ENCODE data around the gene SAG. TPM values are rescaled to one million over a fixed set of nuclear protein-coding genes. Genes with fewer than 3 reads are reported as not detected.

SAG gene
- total and polyA plus RNA-seq, 2 experiments from 2014 or later = not detected

GRCh38 chr2:233358947-233359346, 51.3 kb downstream of the SAG start (continued):
- TF ChIP-seq POLR2AphosphoS5 (IDR thresholded peaks at IDR 0.05; ENCODE audit: low read depth) = no peak
- no peak for TF ChIP-seq STAT1 (IDR thresholded peaks at IDR 0.05; ENCODE audit: unreplicated experiment)
- no peak for TF ChIP-seq NANOG (IDR thresholded peaks at IDR 0.05; ENCODE audit: borderline replicate concordance)
- no peak for TF ChIP-seq CREB1 (CRISPR knock-in tag; IDR thresholded peaks at IDR 0.05; ENCODE audit: low read depth)

- Mint-ChIP-seq H3K4me3 (no peak overlapping the region), H3K27ac (no peak overlapping the region), H3K27me3 (ENCODE audit: insufficient read depth, low read depth, poor library complexity) (peaks cover 11% of the 10 kb centered on the region), H3K4me1 (peaks cover 19% of the 10 kb centered on the region), H3K36me3 (ENCODE audit: low read depth) (no peaks in the 10 kb centered on the region), H3K9me3 (no peaks in the 10 kb centered on the region)
- H3K4me2 ChIP-seq = no peak overlapping the region
- peaks cover 16% of the 10 kb centered on the region for H3K27me3 ChIP-seq (ENCODE audit: insufficient read depth)
- H3K4me3 ChIP-seq = no peak overlapping the region
- H2AFZ ChIP-seq = no peak overlapping the region
- no peaks in the 10 kb centered on the region for H3K9me2 ChIP-seq (ENCODE audit: insufficient read depth)
- H3K36me3 ChIP-seq (ENCODE audit: insufficient read depth) = 0 out of 2 replicates have a peak, but pooled peaks cover 3% of the 10 kb centered on the region
- 0 out of 2 replicates have a peak, but pooled peaks cover 5% of the 10 kb centered on the region for H3K4me1 ChIP-seq (ENCODE audit: insufficient read depth)
- TF ChIP-seq CTCF (conservative IDR thresholded peaks at IDR 0.05; ENCODE audit: low read depth in 2 of 2) (no peak), ETS1 (IDR thresholded peaks at IDR 0.05) (no peak), ZNF462 (CRISPR knock-in tag; IDR thresholded peaks at IDR 0.05) (no peak), JUNB (IDR thresholded peaks at IDR 0.05; ENCODE audit: unreplicated experiment) (no peak), CREB1 (CRISPR knock-in tag; IDR thresholded peaks at IDR 0.05; ENCODE audit: low read depth) (no peak), EZH2 (IDR thresholded peaks at IDR 0.05; ENCODE audit: low read depth, unreplicated experiment) (no peak)
- no peak overlapping the region for H3K27ac ChIP-seq (ENCODE audit: low read depth)
- DNase-seq (ENCODE audit: low spot score) = no peak
- no peaks in the 10 kb centered on the region for H3F3A ChIP-seq (replicated peaks; ENCODE audit: low read depth)
- no peak for ATAC-seq
- peaks cover 68% of the 10 kb centered on the region for H3K79me2 ChIP-seq (replicated peaks; ENCODE audit: insufficient read depth)
- peaks cover 20% of the 10 kb centered on the region for H4K20me1 ChIP-seq (replicated peaks; ENCODE audit: insufficient read depth)
Observed at GRCh38 chr2:233359823-233360222, 52.2 kb downstream of the SAG start.
